GM12872 (cell line): ENCODE data around the gene CAGE1.

Experiments
- CTCF ChIP-seq: IDR thresholded peaks from 3 replicates; pipeline ENCODE4 v1.5.1; 2011; ENCODE audit warnings: low read depth, mild to moderate bottlenecking, low read length, moderate library complexity; ENCODE audit not compliant: insufficient read depth

The CAGE1 gene

GRCh38 chr6:7341271-7341670, 48.3 kb downstream of the CAGE1 start:
- TF ChIP-seq CTCF: no peak

GRCh38 chr6:7339007-7339732, 50.4 kb downstream of the CAGE1 start:
- peak; percentile 63 for TF ChIP-seq CTCF

- TF ChIP-seq CTCF: no peak
These were observed 51.5 kb downstream of the CAGE1 start for GRCh38 chr6:7338031-7338430.

- TF ChIP-seq CTCF: no peak
These were observed 54.0 kb downstream of the CAGE1 start for GRCh38 chr6:7335519-7335918.

- no peak for TF ChIP-seq CTCF
These were observed 54.9 kb downstream of the CAGE1 start for GRCh38 chr6:7334685-7335084.

- TF ChIP-seq CTCF: no peak
These were observed 57.3 kb downstream of the CAGE1 start for GRCh38 chr6:7332090-7332745.

GRCh38 chr6:7331452-7331851, 58.1 kb downstream of the CAGE1 start:
- no peak for TF ChIP-seq CTCF
